ENCODE results near the gene KCNIP2. TPM values are rescaled to one million over a fixed set of nuclear protein-coding genes. Genes with fewer than 3 reads are reported as not detected.

Gene KCNIP2
- total RNA-seq, 1 experiment from 2014 or later: 3.0 TPM

- no peak overlapping the region for H2BK5ac ChIP-seq (ENCODE audit: insufficient read length, low read length)
- no CpG with 5 or more reads among the region's 17 CpGs for WGBS (ENCODE audit: extremely low coverage, insufficient read length, low lambda C conversion rate)
- no peak overlapping the region; the same call in 1 of the 2 replicates for H3K14ac ChIP-seq (ENCODE audit: insufficient read depth, low read length)
- Mint-ChIP-seq H3K4me1 (peaks cover 40 to 58% of the 10 kb centered on the region in 2 experiments), H3K27ac (peak overlapping the region in 1 of 3 experiments; percentile 99; a peak in 3 of 7 replicates), H3K36me3 (ENCODE audit: insufficient read depth in 1 of 3, low read depth in 3 of 3) (peaks cover 9 to 32% (median 20%) of the 10 kb centered on the region in 3 experiments), H3K27me3 (ENCODE audit: low read depth) (peaks cover 22% of the 10 kb centered on the region), H3K4me3 (peak overlapping the region; percentile 100), H3K9me3 (no peaks in the 10 kb centered on the region; a peak in 1 of 5 replicates)
- peaks cover 26% of the 10 kb centered on the region for H3K23me2 ChIP-seq (ENCODE audit: insufficient read length, low read depth, low read length, poor library complexity, severe bottlenecking)
- H2BK15ac ChIP-seq (ENCODE audit: low read depth, low read length): no peak overlapping the region
- peak; percentile 32 for DNase-seq
- peak overlapping the region; percentile 78 for H3K9ac ChIP-seq (ENCODE audit: extremely low read depth, insufficient read length, low read length)
- H4K20me1 ChIP-seq (ENCODE audit: control insufficient read depth, insufficient read depth, insufficient read length): peaks cover 2% of the 10 kb centered on the region
- peaks cover 5% of the 10 kb centered on the region; the same call in 1 of the 2 replicates for H3K4me1 ChIP-seq (ENCODE audit: insufficient read depth, low read length)
- H3K18ac ChIP-seq (ENCODE audit: insufficient read length, low read depth, low read length): no peak overlapping the region
- H3K9me3 ChIP-seq (ENCODE audit: control insufficient read depth, low read depth, low read length): no peaks in the 10 kb centered on the region
- no peak overlapping the region for H2BK20ac ChIP-seq (ENCODE audit: low read depth, low read length, poor library complexity, severe bottlenecking)
- no peak overlapping the region for H2AK5ac ChIP-seq (ENCODE audit: insufficient read length, low read length)
- no peak overlapping the region for H2BK120ac ChIP-seq (ENCODE audit: low read depth, low read length, poor library complexity, severe bottlenecking)
- no peak overlapping the region for H3K23ac ChIP-seq (ENCODE audit: insufficient read length, low read depth, low read length)
- no peak overlapping the region for H3K56ac ChIP-seq (ENCODE audit: insufficient read length, low read depth, low read length)
- no peak overlapping the region for H4K91ac ChIP-seq (ENCODE audit: insufficient read length, low read depth, low read length)
- peaks cover 2% of the 10 kb centered on the region; the same call in 1 of the 2 replicates for H3K79me2 ChIP-seq (ENCODE audit: insufficient read depth, low read length)
- H3T11ph ChIP-seq (ENCODE audit: low read length): no peak overlapping the region
- no peaks in the 10 kb centered on the region for H3K79me1 ChIP-seq (ENCODE audit: insufficient read depth, low read depth, low read length, poor library complexity, severe bottlenecking)
- H4K8ac ChIP-seq (replicated peaks; ENCODE audit: insufficient read length, low read depth, low read length): no peak overlapping the region
- H2BK12ac ChIP-seq (ENCODE audit: insufficient read length, low read depth, low read length): no peak overlapping the region
- no peak overlapping the region for H3K4ac ChIP-seq (ENCODE audit: low read depth, low read length)
- no peak for TF ChIP-seq CTCF (conservative IDR thresholded peaks at IDR 0.05)
- H2AFZ ChIP-seq (ENCODE audit: low read length): no peak overlapping the region
- peaks cover 14% of the 10 kb centered on the region; the same call in 1 of the 2 replicates for H3K27me3 ChIP-seq (ENCODE audit: insufficient read depth, low read length)
- peak overlapping the region; percentile 98 for H3K4me2 ChIP-seq (ENCODE audit: insufficient read depth, insufficient read length, low read length)
- H3K27ac ChIP-seq (ENCODE audit: insufficient read length, low read depth, low read length): no peak overlapping the region
- no peak overlapping the region for H4K5ac ChIP-seq (ENCODE audit: insufficient read length, low read depth, low read length)
Observed at GRCh38 chr10:101781984-101782810, 61.4 kb downstream of the KCNIP2 start.

All from H9 (cell line).